Caco-2 (cell line): ENCODE measurements around the gene IMP3. TPM values are rescaled to one million over a fixed set of nuclear protein-coding genes. Genes with fewer than 3 reads are reported as not detected.
"Not testable (repeated sequence)": the region's sequence is repeated elsewhere in the genome, so short reads cannot be mapped to it uniquely, and the experiment has no call there.

Experiments
- BruUV-seq: library from RNA; stranded (reverse); fragments of 400-500 nt; replicated peaks from 2 replicates; lab custom pipeline; 2021; lab: Mats Ljungman, UMichigan
- CTCF ChIA-PET: fragments of 300-600 bp; sonication (Branson Sonifier 250); formaldehyde crosslinking; loops from one replicate; lab custom pipeline; 2022; ENCODE audit warnings: antibody characterized with exemption; lab: Charles Lee
- POLR2A ChIA-PET: fragments of 300-600 bp; sonication (Branson Sonifier 250); formaldehyde crosslinking; loops from one replicate; lab custom pipeline; 2022; ENCODE audit warnings: antibody characterized with exemption; lab: Charles Lee
- DNase-seq, 2 experiments: peaks; one replicate each; pipeline versions ENCODE4 v3.0.0 to v3.0.0-alpha.2; 2020 to 2022
- H3K27me3 ChIP-seq: replicated peaks from 2 replicates; pipeline ENCODE4 v1.6.0; 2011; ENCODE audit warnings: low read length; ENCODE audit not compliant: control insufficient read depth, insufficient read depth
- H3K36me3 ChIP-seq: 2 replicates; pipeline ENCODE4 v1.5.1; 2011; ENCODE audit warnings: low read length; ENCODE audit not compliant: control insufficient read depth, insufficient read depth
- H3K4me1 ChIP-seq: fragments of 250-450 bp; sonication (Bioruptor Pico); 2 replicates; pipeline ENCODE4 v1.5.1; 2020; ENCODE audit warnings: mild to moderate bottlenecking
- H3K4me3 ChIP-seq: 2 replicates; pipeline ENCODE4 v1.5.1; 2011; ENCODE audit warnings: low read depth, mild to moderate bottlenecking, control low read depth, low read length
- H3K9me3 ChIP-seq: fragments of 250-450 bp; sonication (Bioruptor Pico); 2 replicates; pipeline ENCODE4 v1.5.1; 2020; ENCODE audit warnings: mild to moderate bottlenecking, moderate library complexity
- H3K27ac Mint-ChIP-seq: one replicate; pipeline ENCODE4 v1.8.0; 2022; ENCODE audit warnings: mixed read lengths; ENCODE audit not compliant: unreplicated experiment
- H3K27me3 Mint-ChIP-seq: one replicate; pipeline ENCODE4 v1.8.0; 2022; ENCODE audit warnings: mixed read lengths; ENCODE audit not compliant: insufficient read depth, unreplicated experiment
- H3K36me3 Mint-ChIP-seq: one replicate; pipeline ENCODE4 v1.8.0; 2022; ENCODE audit warnings: mild to moderate bottlenecking, mixed read lengths; ENCODE audit not compliant: insufficient read depth, unreplicated experiment
- H3K4me1 Mint-ChIP-seq: one replicate; pipeline ENCODE4 v1.8.0; 2022; ENCODE audit warnings: low read depth, mixed read lengths; ENCODE audit not compliant: unreplicated experiment
- H3K4me3 Mint-ChIP-seq: one replicate; pipeline ENCODE4 v1.8.0; 2022; ENCODE audit warnings: mild to moderate bottlenecking, moderate library complexity, mixed read lengths; ENCODE audit not compliant: unreplicated experiment
- H3K9me3 Mint-ChIP-seq: one replicate; pipeline ENCODE4 v1.8.0; 2022; ENCODE audit warnings: mixed read lengths; ENCODE audit not compliant: unreplicated experiment
- intact Hi-C: fragments of 100-400 bp; cut with micrococcal nuclease; formaldehyde crosslinking; loops from one replicate; pipeline ENCODE4 v1.10.0; 2022; ENCODE audit not compliant: unreplicated experiment
- total RNA-seq: library from RNA; stranded (reverse); gene quantifications from 2 replicates; pipeline ENCODE4 v1.2.3, GENCODE V29; 2022
- TF ChIP-seq, protein P1 (sequence below), 2 experiments: fragments of 200-600 bp in 1 of 2; IDR thresholded peaks; 1 replicate in 1 of 2; 2 replicates in 1 of 2; pipeline versions ENCODE4 v1.5.1 to v1.8.0; 2011 to 2022; ENCODE audit warnings: antibody characterized with exemption in 1 of 2, control low read depth in 1 of 2, inconsistent platforms in 1 of 2, low read depth in 1 of 2, low read length in 1 of 2, mild to moderate bottlenecking in 1 of 2, moderate library complexity in 1 of 2; ENCODE audit not compliant: insufficient read depth in 1 of 2, severe bottlenecking in 1 of 2, unreplicated experiment in 1 of 2

IMP3 gene
- total RNA-seq, 1 experiment from 2014 or later, result 60.4 TPM

DNA sequence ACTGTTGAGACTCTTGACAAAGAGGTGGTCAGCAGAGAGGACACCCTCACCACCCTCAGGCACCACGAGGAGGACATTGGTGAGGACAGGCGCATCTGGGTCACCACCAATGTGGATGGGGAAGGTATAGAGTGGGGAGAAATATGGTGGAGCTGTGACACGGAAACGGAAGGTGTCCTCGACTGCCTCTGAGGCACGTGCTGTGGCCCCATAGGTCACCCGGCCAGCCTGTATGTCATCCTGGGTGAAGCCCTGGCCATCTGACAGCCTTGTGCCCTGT, 48.2 kb upstream of the IMP3 start:
- Mint-ChIP-seq H3K4me1 (no peaks in the 10 kb centered on the region), H3K27me3 (no peaks in the 10 kb centered on the region), H3K4me3 (no peak overlapping the region), H3K9me3 (no peaks in the 10 kb centered on the region), H3K36me3 (peaks cover 6% of the 10 kb centered on the region), H3K27ac (no peak overlapping the region)
- no peaks in the 10 kb centered on the region for H3K36me3 ChIP-seq
- H3K4me1 ChIP-seq, result no peaks in the 10 kb centered on the region
- ChIA-PET CTCF (no interaction called here), POLR2A (no interaction called here)
- intact Hi-C loops, result no loop called here
- TF ChIP-seq, protein P1, sequence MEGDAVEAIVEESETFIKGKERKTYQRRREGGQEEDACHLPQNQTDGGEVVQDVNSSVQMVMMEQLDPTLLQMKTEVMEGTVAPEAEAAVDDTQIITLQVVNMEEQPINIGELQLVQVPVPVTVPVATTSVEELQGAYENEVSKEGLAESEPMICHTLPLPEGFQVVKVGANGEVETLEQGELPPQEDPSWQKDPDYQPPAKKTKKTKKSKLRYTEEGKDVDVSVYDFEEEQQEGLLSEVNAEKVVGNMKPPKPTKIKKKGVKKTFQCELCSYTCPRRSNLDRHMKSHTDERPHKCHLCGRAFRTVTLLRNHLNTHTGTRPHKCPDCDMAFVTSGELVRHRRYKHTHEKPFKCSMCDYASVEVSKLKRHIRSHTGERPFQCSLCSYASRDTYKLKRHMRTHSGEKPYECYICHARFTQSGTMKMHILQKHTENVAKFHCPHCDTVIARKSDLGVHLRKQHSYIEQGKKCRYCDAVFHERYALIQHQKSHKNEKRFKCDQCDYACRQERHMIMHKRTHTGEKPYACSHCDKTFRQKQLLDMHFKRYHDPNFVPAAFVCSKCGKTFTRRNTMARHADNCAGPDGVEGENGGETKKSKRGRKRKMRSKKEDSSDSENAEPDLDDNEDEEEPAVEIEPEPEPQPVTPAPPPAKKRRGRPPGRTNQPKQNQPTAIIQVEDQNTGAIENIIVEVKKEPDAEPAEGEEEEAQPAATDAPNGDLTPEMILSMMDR (IDR thresholded peaks at IDR 0.05; ENCODE audit: insufficient read depth in 1 of 2, low read depth in 1 of 2, low read length in 1 of 2, severe bottlenecking in 1 of 2, unreplicated experiment in 1 of 2), result no peak
- no peaks in the 10 kb centered on the region for H3K9me3 ChIP-seq
- H3K4me3 ChIP-seq, result no peak overlapping the region
- no peaks in the 10 kb centered on the region for H3K27me3 ChIP-seq
- no TSS peak for BruUV-seq
- no peak for DNase-seq

DNA sequence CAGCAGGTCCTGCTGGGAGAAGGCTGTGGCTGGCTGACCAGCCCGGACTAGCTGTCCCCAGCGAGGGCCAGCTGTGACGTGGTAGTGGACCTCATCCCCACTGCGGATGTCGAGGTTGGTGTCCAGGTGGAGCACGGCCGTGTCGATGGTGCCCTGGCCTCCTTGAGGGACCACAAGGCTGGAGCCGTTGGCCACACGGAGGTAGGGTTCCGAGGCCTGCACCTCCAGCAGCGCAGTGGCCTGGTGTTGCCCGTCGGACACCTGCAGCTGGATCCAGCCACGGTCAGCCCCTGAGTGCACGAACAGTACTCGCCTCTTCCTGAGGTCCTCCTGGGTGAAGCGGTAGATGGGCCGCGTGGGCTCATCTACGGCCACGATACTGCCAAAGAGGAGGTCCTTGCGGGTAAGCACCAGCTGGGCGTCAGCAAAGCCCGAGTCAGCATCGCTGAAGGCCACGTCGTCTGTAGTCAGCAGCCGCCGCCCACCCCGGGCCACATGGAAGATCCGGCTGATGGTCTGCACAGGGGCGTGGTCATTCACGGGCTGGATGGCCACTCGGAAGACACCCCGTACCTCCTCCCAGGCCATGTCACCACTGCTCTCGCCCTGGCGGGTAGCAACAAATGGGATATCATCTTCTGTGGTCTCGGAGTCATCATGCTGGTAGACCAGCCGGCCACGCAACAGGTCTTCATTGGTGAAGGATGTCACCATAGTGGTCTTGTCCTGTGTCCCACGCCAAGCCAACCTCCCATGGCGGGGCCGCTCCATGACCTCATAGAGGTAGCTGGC, 47.7 kb upstream of the IMP3 start:
- Mint-ChIP-seq H3K27me3 (no peaks in the 10 kb centered on the region), H3K4me3 (no peak overlapping the region), H3K9me3 (no peaks in the 10 kb centered on the region), H3K36me3 (peaks cover 6% of the 10 kb centered on the region), H3K27ac (no peak overlapping the region), H3K4me1 (no peaks in the 10 kb centered on the region)
- ChIA-PET POLR2A (no interaction called here), CTCF (no interaction called here)
- H3K9me3 ChIP-seq, result no peaks in the 10 kb centered on the region
- BruUV-seq, result no TSS peak
- H3K27me3 ChIP-seq, result no peaks in the 10 kb centered on the region
- intact Hi-C loops, result no loop called here
- TF ChIP-seq, protein P1 (IDR thresholded peaks at IDR 0.05; ENCODE audit: insufficient read depth in 1 of 2, low read depth in 1 of 2, low read length in 1 of 2, severe bottlenecking in 1 of 2, unreplicated experiment in 1 of 2), result no peak
- no peak for DNase-seq
- no peak overlapping the region for H3K4me3 ChIP-seq
- no peaks in the 10 kb centered on the region for H3K4me1 ChIP-seq
- H3K36me3 ChIP-seq, result no peaks in the 10 kb centered on the region

DNA sequence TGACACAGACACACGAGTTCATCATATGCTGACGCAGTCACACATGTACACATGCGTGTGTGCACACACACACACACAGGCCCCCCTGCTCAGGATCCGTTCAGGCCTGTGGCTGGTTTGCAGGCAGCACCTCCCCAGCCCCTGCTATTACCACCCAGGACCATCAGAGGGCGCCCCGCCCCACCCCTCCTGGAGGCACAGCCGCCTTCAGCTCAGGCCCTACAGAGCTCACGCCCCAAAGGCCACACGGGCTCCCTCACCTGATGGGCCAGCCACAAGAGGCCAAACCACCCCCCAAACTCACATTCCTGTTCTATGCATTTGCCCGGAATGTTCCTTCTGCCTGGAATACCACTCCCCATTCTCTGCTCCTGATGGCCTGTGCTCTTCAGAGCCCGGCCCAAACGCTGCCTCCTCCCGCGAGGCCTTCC, 46.2 kb upstream of the IMP3 start:
- H3K27ac Mint-ChIP-seq, BruUV-seq, H3K27me3 Mint-ChIP-seq, H3K4me1 Mint-ChIP-seq, H3K27me3 ChIP-seq, H3K36me3 ChIP-seq, H3K9me3 ChIP-seq, intact Hi-C loops, H3K4me3 ChIP-seq, H3K36me3 Mint-ChIP-seq, H3K9me3 Mint-ChIP-seq, H3K4me3 Mint-ChIP-seq, H3K4me1 ChIP-seq: not testable (repeated sequence)
- TF ChIP-seq, protein P1 (IDR thresholded peaks at IDR 0.05; ENCODE audit: insufficient read depth in 1 of 2, low read depth in 1 of 2, low read length in 1 of 2, severe bottlenecking in 1 of 2, unreplicated experiment in 1 of 2), result peak; percentile 48 to 67
- peak; percentile 80 to 90 for DNase-seq
- ChIA-PET CTCF (interaction anchor here (0.6 to 1.0 kb wide), 18 partner anchors 8 to 358 kb away, joined by 3 to 14 read pairs (median 4); partner anchors contain the start of genes IMP3, SNUPN and SNX33), POLR2A (interaction anchor here (0.5 kb wide), 1 partner anchor 628 kb away, joined by 5 read pairs; no protein-coding TSS in a partner anchor)
